Gastroesophageal sphincter (tissue), 4 donors: ENCODE measurements around the gene ASPN. TPM values are rescaled to one million over a fixed set of nuclear protein-coding genes. Genes with fewer than 3 reads are reported as not detected.

Source experiments
- ATAC-seq: fragments of 150-250 bp; one replicate; pipeline ENCODE4 v1.9.1; 2016; ENCODE audit warnings: mild to moderate bottlenecking, moderate library complexity
- H3K27ac ChIP-seq, 4 donors: fragments of 200-600 bp; sonication (generic) in 3 of 4; 1 replicate in 3 of 4; 2 replicates in 1 of 4; pipeline ENCODE4 v1.5.1; 2016 to 2019
- H3K27me3 ChIP-seq: fragments of 200-600 bp; sonication (generic); one replicate; pipeline ENCODE4 v1.5.1; 2019
- H3K36me3 ChIP-seq, 2 donors: fragments of 200-600 bp; sonication (generic); one replicate each; pipeline ENCODE4 v1.5.1; 2019; ENCODE audit warnings: control low read depth in 1 of 2
- H3K4me1 ChIP-seq, 3 donors: fragments of 200-600 bp; sonication (generic); 1 replicate in 2 of 3; 2 replicates in 1 of 3; pipeline ENCODE4 v1.5.1; 2016 to 2019; ENCODE audit warnings: control low read depth in 2 of 3
- H3K4me3 ChIP-seq, 2 donors: fragments of 200-600 bp; sonication (generic); one replicate each; pipeline ENCODE4 v1.5.1; 2019; ENCODE audit warnings: mild to moderate bottlenecking in 1 of 2, moderate library complexity in 1 of 2
- H3K9me3 ChIP-seq, 3 donors: fragments of 200-600 bp; sonication (generic); one replicate each; pipeline ENCODE4 v1.5.1; 2017 to 2019; ENCODE audit warnings: control low read depth in 2 of 3
- CTCF ChIP-seq, 4 experiments: fragments of 200-600 bp in 2 of 4; fragments of 450-650 bp in 2 of 4; sonication (generic) in 1 of 4; IDR thresholded peaks; one replicate each; pipeline ENCODE4 v1.5.1; 2017 to 2019; ENCODE audit warnings: antibody characterized with exemption in 4 of 4, mild to moderate bottlenecking in 2 of 4, moderate library complexity in 2 of 4
- EP300 ChIP-seq: sonication (generic); formaldehyde crosslinking; IDR thresholded peaks from one replicate; pipeline ENCODE4 v1.6.1; 2017; ENCODE audit warnings: antibody characterized with exemption, mild to moderate bottlenecking
- POLR2A ChIP-seq, 2 donors: fragments of 450-650 bp; IDR thresholded peaks; one replicate each; pipeline ENCODE4 v1.6.1; 2017; ENCODE audit warnings: antibody characterized with exemption in 2 of 2, mild to moderate bottlenecking in 2 of 2, moderate library complexity in 1 of 2
- POLR2AphosphoS5 ChIP-seq: sonication (generic); formaldehyde crosslinking; IDR thresholded peaks from one replicate; pipeline ENCODE4 v1.6.1; 2017; ENCODE audit warnings: antibody characterized with exemption
- WGBS, 2 donors: methylation state at CpG; one replicate each; pipeline ENCODE4 v1.1.5; 2018; ENCODE audit warnings: low coverage in 1 of 2; 5-methylcytosine and 5-hydroxymethylcytosine counted together
- small RNA-seq, 4 donors: library from RNA; depleted of rRNA; stranded (forward); fragments of <200 nt; gene quantifications; one replicate each; pipeline ENCODE3, GENCODE V24; 2016
- total RNA-seq, 4 donors: library from RNA; depleted of rRNA; stranded (reverse); fragments of >200 nt; gene quantifications; one replicate each; pipeline ENCODE4 v1.1.0, GENCODE V29; 2016

The ASPN gene
- total RNA-seq, 4 donors from 2014 or later: 5.3 to 46.4 (median 27.3) TPM

GRCh38 chr9:92408747-92409478 is 73.4 kb downstream of the ASPN start:
- H3K27me3 ChIP-seq: no peaks in the 10 kb centered on the region
- H3K27ac ChIP-seq: no peak overlapping the region
- TF ChIP-seq EP300: no peak
- TF ChIP-seq POLR2AphosphoS5: no peak
- TF ChIP-seq CTCF (IDR thresholded peaks at IDR 0.05): no peak
- no peak overlapping the region for H3K4me3 ChIP-seq
- peaks cover 0 to 41% (median 0%) of the 10 kb centered on the region in 3 donors for H3K4me1 ChIP-seq
- ATAC-seq: no peak
- WGBS, 2 donors: 100% methylated on average over 1 of the region's 2 CpGs
- no peaks in the 10 kb centered on the region for H3K9me3 ChIP-seq
- no peaks in the 10 kb centered on the region for H3K36me3 ChIP-seq

- H3K9me3 ChIP-seq: no peaks in the 10 kb centered on the region
- 95 to 100% methylated on average over 1 to 2 of the region's 2 CpGs for WGBS, 2 donors
- peaks cover 0 to 52% (median 0%) of the 10 kb centered on the region in 3 donors for H3K4me1 ChIP-seq
- no peaks in the 10 kb centered on the region for H3K36me3 ChIP-seq
- no peak for ATAC-seq
- TF ChIP-seq EP300: no peak
- no peak for TF ChIP-seq POLR2AphosphoS5
- TF ChIP-seq POLR2A (IDR thresholded peaks at IDR 0.05): no peak
- TF ChIP-seq CTCF (IDR thresholded peaks at IDR 0.05): no peak
- H3K4me3 ChIP-seq: no peak overlapping the region
- H3K27me3 ChIP-seq: no peaks in the 10 kb centered on the region
- H3K27ac ChIP-seq: peak overlapping the region in 1 of 4 donors; percentile 62
These were observed 74.5 kb downstream of the ASPN start for GRCh38 chr9:92407818-92408217.

- TF ChIP-seq POLR2A (IDR thresholded peaks at IDR 0.05) (no peak), EP300 (no peak), CTCF (IDR thresholded peaks at IDR 0.05) (no peak), POLR2AphosphoS5 (no peak)
- 17% methylated on average over 3 of the region's 3 CpGs; no CpG with 5 or more reads in 1 of the 2 donors for WGBS, 2 donors
- H3K9me3 ChIP-seq: no peaks in the 10 kb centered on the region
- peak overlapping the region in 1 of 2 donors; percentile 13 for H3K4me3 ChIP-seq
- no peaks in the 10 kb centered on the region for H3K36me3 ChIP-seq
- peak; percentile 68 for ATAC-seq
- H3K27ac ChIP-seq: peak overlapping the region in 3 of 4 donors; percentile 59 to 67 (median 62)
- peaks cover 0 to 65% (median 0%) of the 10 kb centered on the region in 3 donors for H3K4me1 ChIP-seq
- no peaks in the 10 kb centered on the region for H3K27me3 ChIP-seq
These were observed 75.8 kb downstream of the ASPN start for GRCh38 chr9:92406477-92406876.

Small RNA genes within 50 kb of the gene (small RNA-seq; reads per million reads assigned to genes)
- 0 reads per million in 4 donors for gene MIR4670

Other genes with a start within 250 kb of the ASPN start
- gene IARS1, start 188.8 kb downstream of the ASPN start, total RNA-seq: 10 to 100 TPM; 56.6 to 78.8 (median 75.0) TPM
- gene NOL8, start 157.2 kb downstream of the ASPN start, total RNA-seq: 10 to 100 TPM; 15.6 to 42.2 (median 24.4) TPM
- 1 to 10 TPM; 2.9 to 8.3 (median 4.9) TPM for gene CENPP, start 156.6 kb downstream of the ASPN start, total RNA-seq
- 100 to 1,000 TPM in 1 of 4 donors, 10 to 100 TPM in 3; 12.9 to 101 (median 30.2) TPM for gene OGN, start 77.9 kb downstream of the ASPN start, total RNA-seq
- gene OMD, start 58.0 kb downstream of the ASPN start, total RNA-seq: 10 to 100 TPM; 11.4 to 45.2 (median 22.2) TPM
- 10 to 100 TPM in 3 of 4 donors, 1 to 10 TPM in 1; 8.2 to 20.1 (median 14.2) TPM for gene ECM2, start 53.5 kb upstream of the ASPN start, total RNA-seq
- 10 to 100 TPM in 1 of 4 donors, 1 to 10 TPM in 3; 7.2 to 14.1 (median 8.9) TPM for gene IPPK, start 187.6 kb upstream of the ASPN start, total RNA-seq